NCI-H2227 (cell line): ENCODE results near the gene HIP1.
"Not testable (repeated sequence)": the region's sequence is repeated elsewhere in the genome, so short reads cannot be mapped to it uniquely, and the experiment has no call there.

Experiments
- DNase-seq: peaks from one replicate; lab custom pipeline; 2025; ENCODE audit not compliant: unreplicated experiment; lab: John Stamatoyannopoulos, UW

HIP1 gene

DNA sequence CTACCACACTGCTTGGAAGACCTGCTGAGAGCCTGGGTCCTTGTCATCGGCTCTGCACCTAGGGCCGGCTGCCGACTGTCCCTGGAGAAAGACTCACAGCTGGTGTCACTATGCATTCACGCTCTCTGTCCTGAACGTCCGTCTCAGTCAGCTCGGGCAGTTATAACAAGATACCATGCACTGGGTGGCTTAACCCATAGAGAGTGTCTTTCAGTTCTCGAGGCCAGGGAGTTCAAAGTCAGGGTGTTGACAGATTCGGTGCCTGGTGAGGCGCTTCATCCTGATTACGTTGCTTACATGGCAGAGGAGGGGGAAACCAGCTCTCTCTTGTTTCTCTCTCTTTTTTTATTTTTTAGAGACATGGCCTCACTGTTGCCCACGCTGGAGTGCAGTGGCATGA, 155.5 kb downstream of the HIP1 start:
- no peak for DNase-seq

DNA sequence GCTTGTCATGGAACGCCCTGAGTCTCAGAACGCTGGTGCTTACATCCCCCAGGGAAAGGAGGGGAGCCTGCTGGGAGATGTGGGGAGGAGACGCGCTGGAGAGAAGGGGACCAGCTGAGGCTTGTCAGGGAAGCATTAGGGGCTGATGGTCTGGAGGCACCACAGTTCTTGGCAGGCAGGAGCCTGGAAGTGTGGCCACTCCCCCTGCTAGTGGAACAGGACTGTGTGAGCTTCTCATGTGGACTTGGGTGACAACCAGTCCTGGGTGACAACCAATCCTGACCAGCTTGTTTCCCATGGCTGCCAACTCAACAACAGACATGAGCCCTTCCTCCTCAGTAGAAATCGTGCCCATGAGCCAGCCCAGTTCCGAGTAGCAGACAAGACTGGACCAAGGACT, 158.8 kb downstream of the HIP1 start:
- no peak for DNase-seq

DNA sequence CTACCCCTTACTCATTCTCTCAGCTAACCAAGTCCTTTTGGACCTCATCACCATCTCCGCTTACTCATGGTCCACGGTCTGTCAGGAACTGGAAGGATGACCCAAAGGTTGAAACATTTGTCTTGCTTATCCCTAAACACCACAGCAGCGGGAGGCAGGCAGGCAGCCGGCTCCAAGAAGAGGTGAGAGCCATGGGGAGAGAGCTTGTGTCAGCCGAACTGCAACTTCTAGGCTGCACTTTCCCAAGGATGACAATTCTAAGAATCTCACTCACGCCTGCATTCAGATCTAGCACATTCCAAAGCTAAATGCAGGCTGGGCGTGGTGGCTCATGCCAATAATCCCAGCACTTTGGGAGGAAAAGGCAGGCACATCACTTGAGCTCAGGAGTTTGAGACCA, 160.7 kb downstream of the HIP1 start:
- DNase-seq: no peak

DNA sequence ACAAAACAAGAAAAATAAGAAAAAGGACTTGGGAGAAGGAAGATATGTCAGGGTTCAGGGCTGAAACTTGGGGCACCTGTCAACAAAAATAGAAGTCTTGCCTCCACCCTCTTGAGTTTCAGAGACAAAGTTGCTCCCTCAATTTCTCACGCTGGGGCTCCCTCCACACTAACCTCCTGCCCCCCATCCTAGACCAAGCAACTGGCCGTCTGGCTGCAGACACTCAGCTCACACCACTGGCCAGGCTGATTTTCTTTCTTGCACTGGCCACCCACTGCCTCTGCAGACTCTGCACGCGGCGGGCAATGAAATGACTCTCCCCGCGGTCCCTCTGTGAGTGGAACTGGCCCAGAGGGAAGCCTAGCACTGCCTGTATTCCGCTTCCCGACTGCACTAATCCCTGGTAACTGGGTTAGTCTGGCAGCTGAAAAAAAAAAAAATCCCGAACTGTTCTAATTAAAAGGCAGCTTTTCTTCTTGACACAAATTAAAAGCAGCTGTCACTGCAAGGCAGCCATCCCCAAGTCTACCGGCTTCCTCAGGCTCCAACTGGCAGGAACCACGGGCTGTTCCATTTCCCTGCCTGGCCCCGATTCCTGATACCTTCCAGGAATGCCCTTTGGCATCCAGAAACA, 163.1 kb downstream of the HIP1 start:
- no peak for DNase-seq

DNA sequence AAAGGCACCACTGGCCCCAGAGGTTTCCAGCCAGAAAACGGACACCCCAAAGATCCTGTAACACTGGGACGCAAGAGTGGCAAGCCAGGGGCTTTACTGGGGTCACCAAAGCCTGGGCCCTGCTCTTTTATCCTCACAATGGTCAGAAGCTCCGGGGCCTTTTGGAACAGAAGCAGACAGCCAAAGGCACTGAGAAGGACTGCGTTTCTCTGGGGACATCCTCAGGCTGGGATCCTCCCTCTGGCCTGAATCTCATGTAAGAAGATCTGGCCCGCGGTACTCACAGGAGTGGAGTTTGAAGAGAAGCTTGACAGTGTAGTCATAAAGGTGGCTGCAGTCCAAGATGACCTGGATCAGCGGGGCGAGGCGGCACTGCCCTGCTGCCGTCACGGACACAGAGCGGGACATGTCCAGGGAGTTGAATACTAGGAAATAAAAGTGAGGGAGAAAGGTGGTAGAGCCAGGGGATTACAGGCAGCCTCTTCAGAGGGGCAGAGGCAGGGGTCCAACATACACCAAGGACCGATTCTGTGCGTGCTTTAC, 165.2 kb downstream of the HIP1 start:
- DNase-seq: no peak

DNA sequence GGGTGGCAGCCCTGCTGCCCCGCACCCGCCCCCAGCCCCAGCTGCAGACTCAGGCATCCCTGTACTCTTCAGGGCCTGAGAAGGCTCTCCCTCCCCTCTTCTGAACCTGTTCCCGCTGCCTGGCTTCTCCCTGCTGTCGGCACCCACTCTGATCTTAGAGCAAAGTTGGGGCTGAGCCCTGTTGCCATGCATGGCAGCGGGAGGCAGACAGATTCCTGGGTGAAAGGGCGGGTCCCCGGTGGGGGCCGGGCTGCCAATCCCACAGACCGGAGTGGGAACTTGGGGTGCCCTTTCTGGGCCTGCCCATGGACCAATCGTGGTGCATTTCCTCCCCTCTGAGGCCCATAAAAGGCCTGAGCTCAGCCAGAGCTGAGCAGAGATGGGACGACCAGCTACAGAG, 165.9 kb downstream of the HIP1 start:
- DNase-seq: no peak

DNA sequence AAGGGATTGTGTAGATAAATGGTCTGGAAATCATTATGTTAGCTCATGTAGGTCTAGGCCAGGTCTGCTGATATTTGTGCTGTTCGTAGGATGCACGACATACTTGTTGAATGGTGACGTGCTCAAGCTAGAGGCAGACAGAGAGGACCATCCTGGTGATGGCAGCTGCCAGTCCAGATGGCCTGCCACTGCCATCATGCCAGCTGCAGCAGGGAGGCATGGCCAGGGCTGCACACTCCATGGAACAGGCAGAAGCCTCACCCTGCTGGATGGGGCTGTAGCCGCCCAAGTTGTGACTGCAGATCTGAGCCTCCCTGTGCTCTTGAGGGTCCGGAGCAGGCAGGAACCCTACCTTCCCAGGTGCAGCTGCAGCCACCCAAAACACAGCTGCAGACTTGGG, 166.3 kb downstream of the HIP1 start:
- DNase-seq: no peak

DNA sequence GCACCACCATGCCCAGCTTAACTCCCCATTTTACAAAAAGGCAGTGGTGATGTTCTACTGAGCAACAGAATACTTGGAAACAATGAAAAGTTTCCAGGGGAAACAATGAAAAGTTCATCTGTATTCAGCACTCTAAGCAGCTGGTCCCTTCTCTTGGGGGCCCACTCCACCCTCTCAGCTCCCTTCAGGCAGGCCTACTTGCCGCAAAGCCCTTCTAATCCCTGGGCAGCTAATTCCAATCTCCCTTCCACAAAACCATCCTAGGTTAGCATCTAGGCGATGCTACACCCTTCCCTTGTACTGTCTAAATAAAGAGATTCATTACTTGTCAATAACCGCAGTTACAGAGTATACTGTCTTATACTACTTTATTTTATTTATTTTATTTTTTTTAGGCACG, 167.5 kb downstream of the HIP1 start:
- no peak for DNase-seq

DNA sequence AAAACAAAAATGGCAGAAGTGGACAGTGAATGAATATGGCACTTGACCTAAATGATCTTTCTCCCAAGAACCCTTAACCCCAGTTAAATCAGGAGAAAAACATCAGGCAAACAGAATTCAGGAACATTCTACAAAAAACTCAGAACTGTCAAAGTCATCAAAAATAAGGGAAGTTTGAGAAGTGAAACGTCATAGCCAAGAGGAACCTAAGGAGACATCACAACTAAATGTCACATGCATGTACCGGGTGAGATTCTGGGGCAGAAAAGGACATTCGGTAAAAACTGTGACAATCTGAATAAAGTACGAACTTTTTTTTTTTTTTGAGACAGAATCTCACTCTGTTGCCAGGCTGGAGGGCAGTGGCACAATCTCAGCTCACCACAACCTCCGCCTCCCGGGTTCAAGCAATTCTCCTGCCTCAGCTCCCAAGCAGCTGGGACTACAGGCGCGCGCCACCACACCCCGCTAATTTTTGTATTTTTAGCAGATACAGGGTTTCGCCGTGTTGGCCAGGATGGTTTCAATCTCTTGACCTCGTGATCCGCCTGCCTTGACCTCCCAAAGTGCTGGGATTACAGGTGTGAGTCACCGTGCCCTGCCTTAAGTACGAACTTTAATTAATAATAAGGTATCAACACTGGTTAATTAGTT, 169.0 kb downstream of the HIP1 start:
- DNase-seq: not testable (repeated sequence)

DNA sequence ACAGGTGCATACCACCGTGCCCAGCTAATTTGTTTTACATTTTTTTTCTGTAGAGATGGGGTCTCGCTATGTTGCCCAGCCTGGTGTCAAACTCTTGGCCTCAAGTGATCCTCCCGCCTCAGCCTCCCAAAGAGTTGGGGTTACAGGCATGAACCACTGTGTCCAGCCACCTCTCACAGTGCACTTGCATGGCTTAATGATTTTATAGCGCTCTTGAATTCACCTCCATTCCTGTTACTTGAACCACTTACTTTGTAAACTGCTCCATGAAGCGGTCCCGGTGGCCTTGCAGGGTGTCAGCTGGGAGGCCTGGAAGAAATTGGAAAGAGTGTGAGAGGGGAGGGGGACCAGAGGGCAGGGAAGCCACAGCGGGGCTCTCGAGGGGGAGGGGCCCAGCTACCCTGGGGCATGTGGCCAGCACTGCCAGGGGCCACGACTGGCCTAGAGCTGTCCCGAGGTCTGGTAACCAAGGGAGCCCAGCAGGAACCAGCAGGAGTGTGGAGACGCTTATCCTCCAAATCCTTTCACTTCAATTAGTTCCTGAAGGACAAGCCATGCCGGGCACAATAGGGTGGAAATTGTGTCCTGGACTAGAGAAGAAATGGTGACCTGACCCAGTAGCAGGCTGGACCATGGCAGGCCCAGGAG, 170.7 kb downstream of the HIP1 start:
- no peak for DNase-seq

DNA sequence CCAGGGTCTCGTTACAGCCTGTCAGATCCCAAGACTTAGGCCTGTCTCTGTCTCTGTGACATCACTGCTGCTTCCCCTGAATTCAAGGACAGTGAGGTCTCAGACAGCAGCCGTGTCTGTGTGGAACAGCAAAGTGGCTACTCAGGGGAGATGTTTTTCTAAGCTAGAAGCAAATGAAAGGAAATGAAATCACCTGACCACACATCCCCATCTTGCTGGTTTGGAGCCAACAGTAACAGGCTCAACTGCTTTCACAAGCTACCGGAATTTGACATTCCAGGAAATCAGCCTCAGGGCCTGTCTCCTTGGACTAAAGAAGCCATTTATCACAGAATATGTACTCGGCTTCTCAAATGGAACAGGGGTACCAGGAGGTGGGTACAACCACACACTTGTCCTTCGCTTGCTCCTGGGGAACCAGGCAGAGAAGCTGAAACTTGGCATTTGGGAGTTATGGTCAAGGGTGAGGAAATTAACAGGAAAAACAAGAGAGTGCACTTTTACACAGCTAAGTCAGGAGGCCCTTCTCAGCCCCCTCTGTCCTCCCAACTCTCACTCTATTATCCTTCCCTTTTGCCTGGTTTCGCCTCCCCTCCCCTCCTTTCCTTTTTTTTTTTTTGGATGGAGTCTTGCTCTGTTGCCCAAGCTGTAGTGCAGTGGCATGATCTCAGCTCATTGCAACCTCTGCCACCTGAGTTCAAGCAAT, 173.5 kb downstream of the HIP1 start:
- no peak for DNase-seq

DNA sequence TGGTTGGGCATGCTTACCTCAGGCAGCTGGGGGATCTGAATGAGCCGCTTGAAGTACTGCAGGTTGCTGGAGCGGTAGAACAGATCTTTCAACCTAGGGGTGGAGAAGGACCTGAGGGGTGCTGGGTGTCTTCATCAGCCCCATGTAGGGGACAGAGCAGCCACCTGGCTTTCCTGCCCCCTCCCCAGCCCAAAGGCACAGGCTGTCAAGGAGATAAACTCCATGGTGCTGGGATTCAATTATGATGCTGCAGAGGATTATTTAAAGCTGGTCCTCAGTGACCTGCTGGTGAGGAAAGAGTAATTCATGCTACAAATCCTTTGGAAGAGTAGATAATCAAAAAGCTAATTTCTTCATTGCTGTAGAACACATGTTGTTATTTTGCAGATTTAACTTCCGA, 175.6 kb downstream of the HIP1 start:
- DNase-seq: no peak

DNA sequence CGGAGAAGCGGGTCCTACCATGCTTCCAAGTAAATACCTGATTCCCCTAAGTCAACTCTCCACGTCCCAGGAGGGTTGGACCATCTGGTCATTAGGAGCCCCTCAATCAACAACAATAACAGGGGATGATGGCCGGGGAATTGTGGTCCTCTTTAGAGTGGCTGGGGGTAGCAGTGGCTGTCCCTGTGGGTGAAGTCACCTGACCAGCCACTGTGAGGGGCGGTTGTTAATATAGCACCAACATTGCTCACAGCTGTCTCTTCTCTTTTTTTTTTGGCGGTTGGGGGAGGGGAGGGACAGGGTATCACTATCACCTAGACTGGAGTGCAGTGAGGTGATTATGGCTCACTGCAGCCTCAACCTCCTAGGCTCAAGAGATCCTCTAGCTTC, 178.8 kb downstream of the HIP1 start:
- DNase-seq: peak; percentile 57

DNA sequence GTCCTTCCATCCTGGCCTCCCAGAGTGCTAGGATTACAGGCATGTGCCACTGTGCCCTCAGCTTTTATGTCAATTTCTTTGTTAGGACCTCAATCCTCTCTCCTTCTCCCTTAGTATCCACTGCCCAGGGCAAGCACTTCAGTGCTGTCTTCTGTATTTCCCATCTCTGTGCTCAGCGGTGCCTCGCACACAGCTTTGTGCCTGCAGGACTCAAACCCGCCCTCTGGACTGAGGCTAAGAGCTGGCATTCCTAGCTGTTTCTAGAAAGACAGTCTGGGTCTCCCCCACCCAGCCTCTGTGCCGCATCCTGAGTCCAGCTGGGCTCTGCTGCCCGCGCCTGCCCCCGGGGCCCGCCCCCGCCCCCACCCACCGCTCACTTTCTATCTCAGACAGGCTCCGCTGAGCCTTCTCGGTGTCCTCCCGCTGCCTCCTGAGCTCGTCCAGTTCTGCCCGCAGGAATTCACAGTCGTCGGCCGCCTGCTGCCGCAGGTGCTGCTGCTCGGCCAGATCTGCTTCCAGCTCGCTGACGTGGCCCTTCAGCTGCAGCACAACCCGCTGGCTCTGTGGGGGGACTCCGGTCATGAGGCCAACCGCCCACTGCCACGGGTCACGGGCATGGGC, 179.3 kb downstream of the HIP1 start:
- peak; percentile 66 for DNase-seq

DNA sequence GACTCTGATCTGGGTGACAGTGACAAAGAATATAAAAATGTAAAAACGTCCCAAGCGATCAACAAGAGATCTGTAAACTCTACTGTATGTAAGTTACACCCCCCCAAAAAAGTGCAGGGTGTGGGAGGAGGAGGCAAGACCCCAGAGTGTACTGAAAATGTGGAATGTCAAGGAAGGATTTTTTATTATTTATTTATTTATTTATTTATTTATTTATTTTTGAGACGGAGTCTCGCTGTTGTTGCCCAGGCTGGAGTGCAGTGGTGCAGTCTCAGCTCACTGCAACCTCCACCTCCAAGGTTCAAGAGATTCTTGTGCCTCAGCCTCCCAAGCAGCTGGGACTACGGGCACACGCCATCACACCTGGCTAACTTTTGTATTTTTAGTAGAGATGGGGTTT, 181.9 kb downstream of the HIP1 start:
- DNase-seq: not testable (repeated sequence)

DNA sequence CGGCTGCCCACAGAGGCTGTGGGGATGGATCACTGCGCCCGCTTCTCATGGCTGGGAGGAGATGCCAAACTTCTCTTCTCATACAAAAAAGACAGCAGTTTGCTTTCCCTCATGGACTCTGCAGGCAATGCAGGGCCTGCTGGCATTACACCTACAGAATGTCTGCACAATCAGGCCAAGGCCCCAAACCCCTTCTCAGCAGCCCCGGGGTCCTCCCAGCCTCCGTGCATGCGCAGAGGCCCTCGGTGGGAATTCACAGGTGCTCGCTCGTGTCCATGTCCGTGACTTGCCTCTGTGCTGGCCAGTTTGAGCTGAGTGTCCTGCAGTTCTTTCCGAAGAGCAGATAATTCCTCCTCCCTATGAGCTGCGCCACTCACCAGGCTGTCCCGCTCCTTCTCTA, 183.0 kb downstream of the HIP1 start:
- DNase-seq: no peak

DNA sequence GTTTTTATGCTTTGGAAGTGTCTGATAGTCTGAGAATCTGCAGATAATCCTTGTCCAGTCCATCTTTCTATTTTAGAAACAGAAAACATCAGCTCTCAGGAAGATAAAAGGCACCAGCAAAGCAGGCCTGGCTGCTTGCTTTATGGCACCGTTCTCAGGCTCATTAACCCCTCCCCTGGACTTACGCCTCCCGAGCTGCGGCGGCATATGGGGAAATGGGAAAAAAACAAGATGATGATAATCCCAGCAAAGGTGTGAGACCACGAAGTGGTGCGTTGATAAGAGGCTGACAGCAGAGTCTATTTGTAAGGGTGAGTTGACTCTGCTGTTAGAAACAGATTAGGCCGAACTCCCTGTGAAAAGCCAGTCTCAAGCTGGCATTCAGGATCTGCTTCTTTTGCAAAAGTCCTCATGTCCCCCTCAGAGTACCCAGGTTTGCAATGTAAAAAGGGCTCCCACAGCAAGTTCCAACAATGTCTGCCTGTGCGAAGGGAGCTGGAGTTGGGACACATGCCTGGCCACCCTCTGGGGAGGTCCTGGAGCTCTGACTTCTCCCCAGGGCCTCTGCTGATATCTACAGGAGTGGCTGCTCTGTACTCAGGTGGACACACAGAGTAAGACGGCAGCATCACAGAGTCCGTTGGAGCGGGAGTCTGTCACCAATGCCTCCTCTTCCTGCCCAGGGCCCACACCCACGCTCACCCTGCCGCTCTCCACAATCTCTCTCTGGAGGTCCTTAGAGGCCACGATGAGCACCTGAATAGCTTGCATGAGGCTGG, 192.3 kb downstream of the HIP1 start:
- peak; percentile 7 for DNase-seq

DNA sequence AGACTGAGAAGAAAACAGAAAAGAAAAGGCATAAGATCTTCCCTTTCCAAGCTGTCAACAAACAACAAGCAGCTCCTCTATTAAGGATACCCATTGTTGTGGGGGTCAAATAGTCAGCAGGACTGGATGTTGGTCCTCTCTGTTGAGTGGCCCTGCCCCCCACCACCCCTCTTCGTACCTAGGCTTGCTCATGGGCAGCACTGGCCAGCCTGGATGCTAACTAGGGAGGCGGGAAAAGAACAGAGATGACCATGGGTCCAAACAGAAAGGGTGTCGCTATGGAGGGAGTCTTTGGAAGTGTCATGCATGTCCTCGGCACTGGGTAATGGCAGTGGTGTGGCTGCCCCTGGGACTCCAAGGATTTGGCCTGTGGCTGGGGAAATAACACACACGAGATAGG, 201.0 kb downstream of the HIP1 start:
- no peak for DNase-seq

DNA sequence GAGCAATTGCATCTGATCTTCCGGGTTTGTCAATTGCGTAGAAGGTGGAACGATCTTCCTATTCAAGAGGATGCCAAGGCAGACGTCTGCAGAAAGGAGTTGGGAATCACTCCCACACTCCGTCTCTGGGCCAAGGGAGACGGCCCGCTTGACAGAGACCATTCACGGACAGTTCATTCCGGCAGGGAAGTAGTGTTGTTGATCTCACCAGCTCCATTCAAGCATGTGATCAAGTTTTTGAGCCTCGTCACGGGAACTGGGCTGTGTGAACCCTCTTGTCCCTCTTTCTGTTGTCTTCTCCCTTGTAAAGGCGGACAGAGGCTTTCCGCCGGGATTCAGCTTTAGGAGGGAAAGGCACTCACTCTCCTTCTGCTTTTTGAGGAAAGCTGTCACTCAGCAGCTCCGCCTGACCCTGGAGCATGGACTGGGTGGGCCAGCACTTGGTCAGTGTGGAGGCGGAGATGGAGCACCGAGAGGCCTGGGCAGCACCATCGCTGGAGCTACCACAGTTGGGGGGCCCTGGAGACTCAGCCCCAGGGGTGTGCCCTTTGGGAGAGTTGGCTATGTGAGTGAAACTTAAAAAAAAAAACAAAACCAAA, 201.7 kb downstream of the HIP1 start:
- DNase-seq: no peak

DNA sequence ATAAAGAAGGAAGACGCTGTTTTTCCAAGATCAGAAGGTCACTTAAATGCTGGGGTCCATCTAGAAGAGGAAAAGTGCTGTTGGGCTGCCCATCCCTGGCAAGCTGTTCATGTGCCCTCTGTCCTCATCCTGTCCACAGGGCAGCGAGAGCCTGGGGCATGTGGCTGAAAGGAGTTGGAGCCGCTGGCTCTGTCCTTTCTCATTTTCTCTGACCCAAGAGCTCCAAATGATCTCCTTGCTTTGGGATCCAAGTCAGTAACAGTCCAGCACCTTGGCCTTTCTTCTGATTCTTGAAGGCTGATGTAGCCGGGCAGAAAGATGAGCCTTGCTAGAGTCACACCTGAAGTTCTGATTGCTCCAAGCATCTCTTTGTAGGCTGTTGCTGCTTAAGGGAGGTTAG, 202.2 kb downstream of the HIP1 start:
- DNase-seq: no peak
